GM12878 (cell line): ENCODE measurements around the gene MAP3K5. TPM values are rescaled to one million over a fixed set of nuclear protein-coding genes. Genes with fewer than 3 reads are reported as not detected.

Experiments used
- ATAC-seq: fragments of 200-7000 bp; cut with Tn5 transposase; 3 replicates; pipeline ENCODE4 v1.9.1; 2020; ENCODE audit warnings: mild to moderate bottlenecking, moderate library complexity
- BruUV-seq: library from RNA; stranded (reverse); fragments of 400-500 nt; replicated peaks from 2 replicates; lab custom pipeline; 2021; lab: Mats Ljungman, UMichigan
- CTCF ChIA-PET: fragments of 300-600 bp; sonication (Branson Sonifier 250); formaldehyde crosslinking; extraction: SDS; loops from one replicate; lab custom pipeline; 2021; ENCODE audit warnings: inconsistent platforms; lab: Yijun Ruan, JAX
- POLR2A ChIA-PET: fragments of 350-600 bp; formaldehyde crosslinking; extraction: SDS; loops from one replicate; lab custom pipeline; 2021; ENCODE audit warnings: inconsistent platforms; lab: Charles Lee
- RAD21 ChIA-PET: fragments of 300-600 bp; sonication (Branson Sonifier 250); formaldehyde crosslinking; loops from one replicate; lab custom pipeline; 2023; ENCODE audit warnings: antibody characterized with exemption; ENCODE audit not compliant: unreplicated experiment; lab: Charles Lee
- SMC1A ChIA-PET: fragments of 300-600 bp; sonication (Branson Sonifier 250); formaldehyde crosslinking; loops from one replicate; lab custom pipeline; 2023; ENCODE audit not compliant: unreplicated experiment, uncharacterized antibody; lab: Charles Lee
- DNase-seq: peaks from one replicate; pipeline ENCODE4 v3.0.0-alpha.2; 2011; ENCODE audit warnings: low read depth, low spot score
- FAIRE-seq: peaks from 3 replicates; lab custom pipeline; 2011; peaks lifted over from hg19 to GRCh38; lab: Jason Lieb, UNC
- H2AFZ ChIP-seq: 2 replicates; pipeline ENCODE4 v1.6.0; 2011; ENCODE audit warnings: low read depth, low read length, control low read depth; ENCODE audit not compliant: control insufficient read depth
- H3K27ac ChIP-seq: 2 replicates; pipeline ENCODE4 v1.5.1; 2011; ENCODE audit warnings: control low read depth; ENCODE audit not compliant: control insufficient read depth, insufficient read depth
- H3K27me3 ChIP-seq, 2 experiments: replicated peaks in 1 of 2; 2 replicates each; pipeline versions ENCODE4 v1.6.0 to v1.6.1; 2011; ENCODE audit warnings: low read length in 1 of 2; ENCODE audit not compliant: control insufficient read depth in 2 of 2, insufficient read depth in 2 of 2
- H3K36me3 ChIP-seq, 2 experiments: 2 replicates each; pipeline ENCODE4 v1.5.1; 2011; ENCODE audit warnings: low read length in 1 of 2; ENCODE audit not compliant: control insufficient read depth in 2 of 2, insufficient read depth in 2 of 2
- H3K4me1 ChIP-seq: 2 replicates; pipeline ENCODE4 v1.6.1; 2011; ENCODE audit warnings: mild to moderate bottlenecking, low read length, moderate library complexity, mixed read lengths; ENCODE audit not compliant: control insufficient read depth, insufficient read depth
- H3K4me2 ChIP-seq: 2 replicates; pipeline ENCODE4 v1.6.0; 2011; ENCODE audit warnings: control low read depth; ENCODE audit not compliant: control insufficient read depth, insufficient read depth
- H3K4me3 ChIP-seq: fragments of 200-600 bp; sonication (generic); 2 replicates; pipeline ENCODE4 v1.5.1; 2016
- H3K79me2 ChIP-seq: 2 replicates; pipeline ENCODE4 v1.6.0; 2011; ENCODE audit warnings: low read length; ENCODE audit not compliant: control insufficient read depth, insufficient read depth
- H3K9ac ChIP-seq: 2 replicates; pipeline ENCODE4 v1.8.0; 2011; ENCODE audit warnings: low read length, control low read depth, mixed read lengths; ENCODE audit not compliant: control insufficient read depth, insufficient read depth
- H3K9me3 ChIP-seq: replicated peaks from 3 replicates; pipeline ENCODE4 v1.5.1; 2011; ENCODE audit warnings: mild to moderate bottlenecking, low read length; ENCODE audit not compliant: control insufficient read depth, insufficient read depth
- H4K20me1 ChIP-seq: 2 replicates; pipeline ENCODE4 v1.6.0; 2011; ENCODE audit not compliant: control insufficient read depth, insufficient read depth
- CTCF ChIP-seq, 3 experiments: IDR thresholded peaks in 2 of 3; conservative IDR thresholded peaks in 1 of 3; 2 replicates each; pipeline ENCODE4 v1.5.1; 2011; ENCODE audit warnings: low read depth in 3 of 3, low read length in 3 of 3, mild to moderate bottlenecking in 3 of 3, control low read depth in 2 of 3, moderate library complexity in 2 of 3, inconsistent platforms in 1 of 3, mixed read lengths in 1 of 3; ENCODE audit not compliant: control insufficient read depth in 2 of 3, insufficient read depth in 1 of 3; ENCODE audit errors: extremely low read depth in 1 of 3
- IKZF1 ChIP-seq: fragments of 450-650 bp; conservative IDR thresholded peaks from 2 replicates; pipeline ENCODE4 v1.6.1; 2017; ENCODE audit warnings: antibody characterized with exemption, mild to moderate bottlenecking
- JUND ChIP-seq: IDR thresholded peaks from 2 replicates; pipeline ENCODE4 v1.6.1; 2012; ENCODE audit warnings: low read depth, mild to moderate bottlenecking, low read length, improper control_type of control experiment, moderate library complexity
- MEF2B ChIP-seq: fragments of 450-650 bp; IDR thresholded peaks from 2 replicates; pipeline ENCODE4 v1.6.1; 2018; ENCODE audit warnings: mild to moderate bottlenecking, moderate library complexity; ENCODE audit not compliant: partially characterized antibody, poor library complexity, severe bottlenecking
- MYB ChIP-seq: fragments of 150-350 bp; IDR thresholded peaks from 2 replicates; pipeline ENCODE4 v1.6.1; 2014; ENCODE audit warnings: mild to moderate bottlenecking, low read depth, low read length, borderline replicate concordance
- NKRF ChIP-seq: fragments of 450-650 bp; conservative IDR thresholded peaks from 2 replicates; pipeline ENCODE4 v1.6.1; 2017; ENCODE audit warnings: mild to moderate bottlenecking, moderate library complexity
- PML ChIP-seq: IDR thresholded peaks from 2 replicates; pipeline ENCODE4 v1.6.1; 2012; ENCODE audit warnings: low read length, inconsistent platforms
- RAD51 ChIP-seq: fragments of 450-650 bp; IDR thresholded peaks from 2 replicates; pipeline ENCODE4 v1.6.1; 2016; ENCODE audit warnings: moderate library complexity, mild to moderate bottlenecking, inconsistent platforms
- SIX5 ChIP-seq: IDR thresholded peaks from 2 replicates; pipeline ENCODE4 v1.6.1; 2011; ENCODE audit warnings: mild to moderate bottlenecking, low read depth, low read length, moderate library complexity; ENCODE audit not compliant: severe bottlenecking
- ZBTB4 ChIP-seq: fragments of 450-650 bp; formaldehyde crosslinking; IDR thresholded peaks from 2 replicates; pipeline ENCODE4 v1.4.0; 2022; ENCODE audit warnings: mild to moderate bottlenecking, moderate library complexity
- ZNF217 ChIP-seq: fragments of 450-650 bp; IDR thresholded peaks from 2 replicates; pipeline ENCODE4 v1.6.1; 2017; ENCODE audit warnings: antibody characterized with exemption, mild to moderate bottlenecking
- WGBS: methylation state at CpG from one replicate; pipeline ENCODE4 v1.1.6; 2016; ENCODE audit warnings: low lambda C conversion rate; ENCODE audit not compliant: insufficient replicate concordance, insufficient coverage; ENCODE audit errors: missing lambda C conversion rate; 5-methylcytosine and 5-hydroxymethylcytosine counted together
- in situ Hi-C: fragments of 300-500 bp; cut with MboI; formaldehyde crosslinking; loops from 9 replicates; pipeline ENCODE4 v1.14.3; 2018; ENCODE audit warnings: mixed read lengths
- intact Hi-C: fragments of 100-400 bp; cut with micrococcal nuclease; formaldehyde crosslinking; loops from one replicate; pipeline ENCODE4 v1.14.2; 2022; ENCODE audit not compliant: unreplicated experiment
- polyA plus RNA-seq, 11 experiments: library from polyadenylated mRNA; depleted of rRNA in 4 of 11; unstranded in 6 of 11; stranded (reverse) in 5 of 11; fragments of >200 nt; fragmentation: Nextera tagmentation in 4 of 11; fragmentation: Illumina TruSeq in 1 of 11; extraction: Ambion mirVana in 4 of 11; extraction: Trizol in 1 of 11; gene quantifications; 1 replicate in 1 of 11; 2 replicates in 10 of 11; pipeline versions ENCODE4 v1.2.1 to v1.2.3, GENCODE V29; 2011 to 2016; ENCODE audit warnings: inconsistent platforms in 2 of 11, missing spikeins in 2 of 11, low read depth in 1 of 11
- total RNA-seq, 4 experiments: library from RNA; depleted of rRNA in 3 of 4; stranded (reverse); fragments of >200 nt in 3 of 4; fragmentation: Illumina TruSeq in 1 of 4; extraction: Trizol in 1 of 4; gene quantifications; 2 replicates each; pipeline versions ENCODE4 v1.2.1 to v1.2.3, GENCODE V29; 2013 to 2021
- TF ChIP-seq, protein P1 (sequence below): fragments of 450-650 bp; IDR thresholded peaks from 2 replicates; pipeline ENCODE4 v1.6.1; 2017; ENCODE audit warnings: borderline replicate concordance

MAP3K5 gene
- total and polyA plus RNA-seq, 10 of the 15 experiments (the other 5 are each of a cell fraction or from before 2014, with no cell fraction given): 5.4 to 34.3 (median 26.4) TPM

GRCh38 chr6:136718476-136718875 lies 73.8 kb downstream of the MAP3K5 start:
- RAD21 ChIA-PET: interaction anchor here (0.9 to 14.4 kb wide), 16 partner anchors 11 to 73 kb away, joined by 3 to 405 read pairs (median 18); partner anchors contain the start of gene MAP3K5
- TF ChIP-seq IKZF1 (no peak), ZNF217 (no peak), PML (no peak), MEF2B (no peak), CTCF (IDR thresholded peaks at IDR 0.05 in 2 of 3, conservative IDR thresholded peaks at IDR 0.05 in 1 of 3; ENCODE audit: control insufficient read depth in 2 of 3, extremely low read depth in 1 of 3, insufficient read depth in 1 of 3, low read depth in 3 of 3, low read length in 3 of 3) (no peak), ZBTB4 (CRISPR knock-in tag) (no peak), MYB (no peak), RAD51 (no peak), SIX5 (no peak), JUND (no peak), NKRF (no peak)
- TF ChIP-seq, protein P1, sequence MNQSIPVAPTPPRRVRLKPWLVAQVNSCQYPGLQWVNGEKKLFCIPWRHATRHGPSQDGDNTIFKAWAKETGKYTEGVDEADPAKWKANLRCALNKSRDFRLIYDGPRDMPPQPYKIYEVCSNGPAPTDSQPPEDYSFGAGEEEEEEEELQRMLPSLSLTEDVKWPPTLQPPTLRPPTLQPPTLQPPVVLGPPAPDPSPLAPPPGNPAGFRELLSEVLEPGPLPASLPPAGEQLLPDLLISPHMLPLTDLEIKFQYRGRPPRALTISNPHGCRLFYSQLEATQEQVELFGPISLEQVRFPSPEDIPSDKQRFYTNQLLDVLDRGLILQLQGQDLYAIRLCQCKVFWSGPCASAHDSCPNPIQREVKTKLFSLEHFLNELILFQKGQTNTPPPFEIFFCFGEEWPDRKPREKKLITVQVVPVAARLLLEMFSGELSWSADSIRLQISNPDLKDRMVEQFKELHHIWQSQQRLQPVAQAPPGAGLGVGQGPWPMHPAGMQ: no peak

More at GRCh38 chr6:136718476-136718875, 73.8 kb downstream of the MAP3K5 start:
- Histone ChIP-seq H3K9ac (peak overlapping the region; percentile 21), H3K4me3 (no peak overlapping the region), H2AFZ (no peak overlapping the region), H3K79me2 (peaks cover 82% of the 10 kb centered on the region), H3K9me3 (no peaks in the 10 kb centered on the region; the same call in 1 of the 3 replicates), H3K27me3 (no peaks in the 10 kb centered on the region), H4K20me1 (no peaks in the 10 kb centered on the region), H3K4me1 (peaks cover 41% of the 10 kb centered on the region), H3K36me3 (peaks cover 0 to 11% of the 10 kb centered on the region in 2 experiments; a peak in 3 of 4 replicates), H3K4me2 (peak overlapping the region; percentile 84), H3K27ac (peak overlapping the region; percentile 97)
- intact Hi-C loops (no loop called here), in situ Hi-C loops (loop anchor here (5.0 kb wide), 1 partner anchor 69 kb away; no protein-coding TSS in a partner anchor)
- no peak for FAIRE-seq
- ChIA-PET POLR2A (interaction anchor here (0.9 to 10.5 kb wide), 9 partner anchors 10 to 74 kb away, joined by 3 to 265 read pairs (median 6); partner anchors contain the start of gene MAP3K5), SMC1A (interaction anchor here (1.1 to 20.2 kb wide), 14 partner anchors 9 to 125 kb away, joined by 3 to 446 read pairs (median 18); partner anchors contain the start of gene MAP3K5), CTCF (interaction anchor here (0.7 to 7.9 kb wide), 12 partner anchors 8 to 453 kb away, joined by 3 to 136 read pairs (median 12); partner anchors contain the start of gene MAP3K5)
- no peak for ATAC-seq
- WGBS: 92% methylated on average over 1 of the region's 1 CpG
- BruUV-seq: no TSS peak
- DNase-seq: no peak
